MM.1S (cell line): Measurements from ENCODE around the gene EEF1E1.
A peak's percentile ranks its signal among the peaks of the same experiment; 100 is the strongest.

Source experiments
- DNase-seq: peaks from one replicate; pipeline ENCODE4 v3.0.0-alpha.2; 2015
- H2AFZ ChIP-seq: fragments of 300-600 bp; sonication (generic); 2 replicates; pipeline ENCODE4 v1.6.0; 2016; ENCODE audit warnings: antibody characterized with exemption, low read length
- H3F3A ChIP-seq: fragments of 300-600 bp; sonication (generic); 2 replicates; pipeline ENCODE4 v1.6.1; 2016; ENCODE audit warnings: mild to moderate bottlenecking, antibody characterized with exemption, low read length, moderate library complexity, mixed read lengths; ENCODE audit not compliant: insufficient read depth
- H3K27ac ChIP-seq: fragments of 300-600 bp; sonication (generic); 2 replicates; pipeline ENCODE4 v1.5.1; 2016; ENCODE audit warnings: mild to moderate bottlenecking, low read length
- H3K27me3 ChIP-seq: fragments of 300-600 bp; sonication (generic); replicated peaks from 2 replicates; pipeline ENCODE4 v1.6.0; 2016; ENCODE audit warnings: low read length; ENCODE audit not compliant: insufficient read depth
- H3K36me3 ChIP-seq: fragments of 300-600 bp; sonication (generic); replicated peaks from 2 replicates; pipeline ENCODE4 v1.6.1; 2016; ENCODE audit warnings: mild to moderate bottlenecking, low read length, mixed read lengths; ENCODE audit not compliant: insufficient read depth
- H3K4me1 ChIP-seq: fragments of 300-600 bp; sonication (generic); 2 replicates; pipeline ENCODE4 v1.6.1; 2016; ENCODE audit warnings: low read length, mixed read lengths
- H3K4me2 ChIP-seq: fragments of 300-600 bp; sonication (generic); 2 replicates; pipeline ENCODE4 v1.6.0; 2016; ENCODE audit warnings: low read depth, low read length
- H3K4me3 ChIP-seq: fragments of 300-600 bp; sonication (generic); 2 replicates; pipeline ENCODE4 v1.5.1; 2016; ENCODE audit warnings: low read length, mixed read lengths
- H3K79me2 ChIP-seq: fragments of 300-600 bp; sonication (generic); 2 replicates; pipeline ENCODE4 v1.6.1; 2016; ENCODE audit warnings: mixed run types, low read length, mixed read lengths
- H3K9ac ChIP-seq: fragments of 300-600 bp; sonication (generic); 2 replicates; pipeline ENCODE4 v1.6.1; 2016; ENCODE audit warnings: low read length, mixed read lengths
- H3K9me2 ChIP-seq: fragments of 300-600 bp; sonication (generic); replicated peaks from 2 replicates; pipeline ENCODE4 v1.6.1; 2016; ENCODE audit warnings: mild to moderate bottlenecking, low read length, mixed read lengths; ENCODE audit not compliant: insufficient read depth
- H3K9me3 ChIP-seq: fragments of 300-600 bp; sonication (generic); replicated peaks from 2 replicates; pipeline ENCODE4 v1.6.1; 2016; ENCODE audit warnings: mild to moderate bottlenecking, low read length, mixed read lengths; ENCODE audit not compliant: insufficient read depth
- H4K20me1 ChIP-seq: fragments of 300-600 bp; sonication (generic); 2 replicates; pipeline ENCODE4 v1.6.1; 2016; ENCODE audit warnings: mild to moderate bottlenecking, low read length, moderate library complexity, mixed read lengths; ENCODE audit not compliant: insufficient read depth
- CTCF ChIP-seq: fragments of 300-600 bp; sonication (generic); IDR thresholded peaks from 2 replicates; pipeline ENCODE4 v1.5.1; 2016; ENCODE audit warnings: antibody characterized with exemption, low read length, mixed read lengths
- EZH2 ChIP-seq: fragments of 300-600 bp; sonication (generic); optimal IDR thresholded peaks from 2 replicates; pipeline ENCODE3; 2017; ENCODE audit warnings: low read depth, mild to moderate bottlenecking, antibody characterized with exemption, low read length, mixed read lengths
- EZH2phosphoT487 ChIP-seq: fragments of 300-600 bp; sonication (generic); IDR thresholded peaks from 2 replicates; pipeline ENCODE4 v1.6.1; 2018; ENCODE audit warnings: antibody characterized with exemption, low read length

EEF1E1 gene

GRCh38 chr6:8065519-8065911, 36.8 kb downstream of the EEF1E1 start:
- Histone ChIP-seq H3K9ac (no peak overlapping the region), H3F3A (peaks cover 20% of the 10 kb centered on the region), H3K9me2 (no peaks in the 10 kb centered on the region), H3K4me2 (no peak overlapping the region), H3K27ac (no peak overlapping the region), H3K4me3 (no peak overlapping the region), H3K9me3 (no peaks in the 10 kb centered on the region), H3K36me3 (no peaks in the 10 kb centered on the region), H4K20me1 (no peaks in the 10 kb centered on the region), H2AFZ (peak overlapping the region; percentile 88; the same call in 1 of the 2 replicates), H3K27me3 (no peaks in the 10 kb centered on the region), H3K79me2 (no peaks in the 10 kb centered on the region), H3K4me1 (peaks cover 11% of the 10 kb centered on the region)
- no peak for TF ChIP-seq EZH2phosphoT487
- TF ChIP-seq CTCF = no peak
- TF ChIP-seq EZH2 = no peak
- no peak for DNase-seq

GRCh38 chr6:8064638-8065518, 37.5 kb downstream of the EEF1E1 start:
- Histone ChIP-seq H3K4me2 (peak overlapping the region; percentile 85), H3K79me2 (no peaks in the 10 kb centered on the region), H3K9me3 (no peaks in the 10 kb centered on the region), H2AFZ (peak overlapping the region; percentile 88), H3K9ac (peak overlapping the region; percentile 76; the same call in 1 of the 2 replicates), H3K4me3 (peak overlapping the region; percentile 91), H3K27ac (peak overlapping the region; percentile 65), H3F3A (peaks cover 20% of the 10 kb centered on the region), H3K36me3 (no peaks in the 10 kb centered on the region), H3K4me1 (peaks cover 11% of the 10 kb centered on the region), H3K27me3 (no peaks in the 10 kb centered on the region), H3K9me2 (no peaks in the 10 kb centered on the region), H4K20me1 (no peaks in the 10 kb centered on the region)
- no peak for DNase-seq
- TF ChIP-seq EZH2phosphoT487 = no peak
- no peak for TF ChIP-seq EZH2
- TF ChIP-seq CTCF = no peak

GRCh38 chr6:8063761-8064637, 38.3 kb downstream of the EEF1E1 start, which contains the start of gene BLOC1S5:
TSS of gene BLOC1S5 (minus strand) at chr6:8064389. CDS start at chr6:8064376, 13 bp downstream.
- H4K20me1 ChIP-seq = no peaks in the 10 kb centered on the region
- peaks cover 20% of the 10 kb centered on the region for H3F3A ChIP-seq
- no peaks in the 10 kb centered on the region for H3K79me2 ChIP-seq
- peak within 1 kb of the TSS; percentile 95 for H2AFZ ChIP-seq
- peaks cover 11% of the 10 kb centered on the region for H3K4me1 ChIP-seq
- peak within 1 kb of the TSS; percentile 76 for H3K9ac ChIP-seq
- peak within 1 kb of the TSS; percentile 91 for H3K4me3 ChIP-seq
- no peaks in the 10 kb centered on the region for H3K9me2 ChIP-seq
- peak within 1 kb of the TSS; percentile 65 for H3K27ac ChIP-seq
- no peaks in the 10 kb centered on the region for H3K9me3 ChIP-seq
- no peaks in the 10 kb centered on the region for H3K36me3 ChIP-seq
- TF ChIP-seq EZH2 = no peak
- TF ChIP-seq EZH2phosphoT487 = no peak
- no peaks in the 10 kb centered on the region for H3K27me3 ChIP-seq
- peak within 1 kb of the TSS; percentile 85 for H3K4me2 ChIP-seq
- peak; percentile 95 for DNase-seq
